Inflammatory macrophage treated with lipopolysaccharide for 1 hour (primary cell): ENCODE data around the gene COPS7B.
A peak's percentile ranks its signal among the peaks of the same experiment; 100 is the strongest.
"Not testable (repeated sequence)": the region's sequence is repeated elsewhere in the genome, so short reads cannot be mapped to it uniquely, and the experiment has no call there.

Experiments
- DNase-seq, 2 donors: peaks; one replicate each; pipeline ENCODE4 v3.0.0-alpha.2; 2020 to 2022

COPS7B gene

DNA sequence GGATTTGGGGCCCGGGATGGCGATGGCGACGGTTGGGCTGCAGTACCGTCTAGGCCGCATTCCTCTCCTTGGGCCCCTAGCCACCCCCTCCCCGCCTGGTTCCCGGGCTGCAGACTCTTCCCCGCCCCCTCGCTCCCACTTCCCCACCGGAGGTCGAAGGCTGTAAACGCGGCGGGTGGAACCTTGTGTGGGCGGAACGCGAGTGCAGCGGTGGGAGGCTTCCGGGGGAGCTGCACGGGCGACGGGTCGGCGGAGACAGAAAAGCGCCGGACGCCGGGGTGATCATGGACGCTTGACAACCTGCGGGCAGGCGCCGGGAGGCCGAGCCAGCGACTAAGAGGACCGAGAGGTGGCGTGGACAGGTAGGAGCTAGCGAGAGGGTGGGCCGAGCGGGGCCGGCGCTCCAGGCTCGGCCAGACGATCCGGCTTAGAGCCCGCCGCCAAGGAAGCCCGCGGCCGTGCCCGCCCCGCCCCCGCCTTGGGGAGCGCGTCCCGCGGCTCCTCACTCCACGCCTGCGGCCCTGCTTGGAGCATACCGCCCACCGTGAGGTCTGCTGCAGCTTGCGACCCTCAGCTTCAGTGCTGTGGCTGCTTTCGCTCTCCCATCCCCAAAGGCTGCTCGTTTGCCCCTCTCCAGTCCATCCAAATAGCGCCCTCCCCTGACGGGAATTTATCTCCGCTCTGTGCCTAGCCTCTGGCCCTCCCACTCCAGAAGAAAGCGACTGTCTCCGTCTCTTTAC lies at the start of gene COPS7B:
Gene COPS7B (plus strand): TSS at position 269 of the 740 bp plus-strand sequence. CDS start 2,126 bp downstream, outside the sequence.
- peak; percentile 57 to 80 for DNase-seq

DNA sequence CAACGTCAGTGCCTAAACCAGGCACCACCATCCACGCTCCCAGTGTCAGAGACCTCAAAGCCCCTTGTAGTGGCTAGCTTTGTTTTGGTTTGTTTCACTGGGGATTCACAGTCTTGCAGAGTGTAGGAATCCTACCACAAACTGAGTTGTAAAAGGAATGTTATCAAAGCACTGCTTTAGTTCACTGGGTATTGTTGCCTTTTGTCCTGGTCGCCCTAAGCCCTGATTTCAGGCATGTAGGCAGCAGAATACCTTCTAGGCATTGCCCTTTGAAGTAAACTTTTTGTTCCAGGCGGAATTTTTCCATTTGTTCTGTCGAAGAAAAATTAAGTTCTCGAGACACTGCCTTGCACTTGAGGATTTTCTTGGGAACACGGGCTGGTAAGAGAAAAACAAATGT lies 48.5 kb upstream of the COPS7B start:
- DNase-seq, result no peak

DNA sequence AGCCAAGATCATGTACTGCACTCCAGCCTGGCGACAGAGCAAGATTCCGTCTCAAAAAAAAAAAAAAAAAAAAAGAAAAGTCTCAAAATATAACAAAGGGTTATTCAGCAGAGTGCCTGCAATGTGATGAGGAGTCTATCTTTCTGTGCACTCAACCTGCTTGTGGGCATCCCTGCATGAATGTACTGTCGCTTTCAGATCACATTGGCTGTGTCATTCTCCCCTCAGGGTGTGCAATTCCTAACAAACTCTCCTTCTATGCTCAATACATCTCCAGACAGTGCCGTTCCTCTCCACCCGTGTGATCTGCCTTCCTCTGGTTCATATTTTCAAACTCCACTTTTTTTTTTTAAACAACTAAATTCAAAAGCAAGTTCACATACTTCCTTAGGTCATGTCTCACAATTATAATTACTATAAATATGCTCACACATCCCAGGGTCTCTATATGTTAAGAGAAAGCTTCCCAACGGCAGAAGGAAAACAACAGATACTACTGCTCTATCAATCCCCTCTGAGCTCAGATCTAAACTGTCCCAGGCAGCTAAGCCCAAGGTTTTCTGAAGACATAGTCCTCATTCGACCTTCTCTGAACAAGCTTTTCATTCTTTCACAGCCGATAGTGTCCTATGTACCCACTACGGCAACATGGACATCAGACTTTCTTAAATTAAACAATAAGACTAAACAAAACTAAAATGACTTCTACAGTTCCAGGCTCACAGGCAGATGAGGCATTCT lies 42.7 kb upstream of the COPS7B start:
- no peak for DNase-seq

DNA sequence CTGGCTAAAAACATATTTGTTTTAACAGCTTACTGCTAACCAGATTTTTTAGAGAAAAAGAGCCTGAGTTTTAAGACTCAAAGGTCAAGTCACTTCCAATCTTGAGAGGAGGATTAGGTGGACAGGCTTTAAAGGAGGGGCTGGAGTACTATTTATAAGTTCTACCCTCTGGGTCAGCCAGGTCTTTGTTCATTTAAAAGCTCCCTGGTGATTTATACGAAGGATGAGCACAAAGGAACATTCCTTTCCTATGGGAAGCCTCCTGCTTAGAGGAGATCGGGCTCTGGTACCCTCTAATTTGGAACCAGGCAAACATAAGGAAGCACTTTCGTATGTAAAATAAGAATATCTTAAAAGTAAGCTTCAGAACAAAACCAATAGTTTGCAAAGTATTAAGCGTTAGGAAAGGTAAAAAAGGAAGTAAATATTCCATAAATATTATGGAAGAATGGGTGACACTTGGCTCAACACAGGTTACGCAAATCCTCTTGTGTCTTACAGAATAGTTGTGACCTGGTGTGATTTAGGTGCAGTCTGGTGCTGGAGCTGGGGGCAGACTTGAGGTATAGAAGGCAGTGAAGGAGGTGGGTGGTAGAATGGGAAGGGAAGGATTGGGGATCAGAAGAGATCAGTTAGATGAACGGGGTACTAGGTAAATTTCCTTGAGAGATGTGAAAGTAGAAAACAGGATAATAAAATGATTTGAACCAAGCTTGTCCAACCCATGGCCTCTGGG lies 40.8 kb upstream of the COPS7B start:
- DNase-seq, result no peak

DNA sequence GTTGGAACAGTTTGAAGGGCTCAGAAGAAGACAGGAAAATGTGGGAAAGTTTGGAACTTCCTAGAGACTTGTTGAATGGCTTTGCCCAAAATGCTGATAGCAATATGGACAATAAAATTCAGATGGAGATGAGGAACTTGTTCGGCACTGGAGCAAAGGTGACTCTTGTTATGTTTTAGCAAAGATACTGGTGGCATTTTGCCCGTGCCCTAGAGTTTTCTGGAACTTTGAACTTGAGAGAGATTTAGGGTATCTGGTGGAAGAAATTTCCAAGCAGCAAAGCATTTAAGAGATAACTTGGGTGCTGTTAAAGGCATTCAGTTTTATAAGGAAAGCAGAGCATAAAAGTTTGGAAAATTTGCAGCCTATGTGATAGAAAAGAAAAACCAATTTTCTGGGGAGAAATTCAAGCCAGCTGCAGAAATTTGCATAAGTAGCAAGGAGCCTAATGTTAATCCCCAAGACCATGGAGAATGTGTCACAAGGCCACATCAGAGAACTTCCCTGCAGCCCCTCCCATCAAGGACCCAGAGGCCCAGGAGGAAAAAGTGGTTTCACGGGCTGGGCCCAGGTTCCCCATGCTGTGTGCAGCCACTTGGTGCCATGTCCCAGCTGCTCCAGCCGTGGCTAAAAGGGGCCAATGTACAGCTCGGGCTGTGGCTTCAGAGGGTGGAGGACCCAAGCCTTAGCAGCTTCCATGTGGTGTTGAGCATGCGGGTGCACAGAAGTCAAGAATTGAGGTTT lies 37.9 kb upstream of the COPS7B start:
- DNase-seq, result not testable (repeated sequence)

DNA sequence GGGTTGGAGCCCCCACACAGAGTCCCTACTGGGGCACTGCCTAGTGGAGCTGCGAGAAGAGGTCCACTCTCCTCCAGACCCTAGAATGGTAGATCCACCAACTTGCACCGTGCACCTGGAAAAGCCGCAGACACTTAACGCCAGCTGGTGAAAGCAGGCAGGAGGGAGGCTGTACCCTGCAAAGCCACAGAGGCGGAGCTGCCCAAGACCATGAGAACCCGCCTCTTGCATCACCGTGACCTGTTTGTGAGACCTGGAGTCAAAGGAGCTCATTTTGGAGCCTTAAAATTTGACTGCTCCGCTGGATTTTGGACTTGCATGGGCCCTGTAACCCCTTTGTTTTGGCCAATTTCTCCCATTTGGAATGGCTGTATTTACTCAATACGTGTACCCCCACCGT lies 37.2 kb upstream of the COPS7B start:
- not testable (repeated sequence) for DNase-seq

DNA sequence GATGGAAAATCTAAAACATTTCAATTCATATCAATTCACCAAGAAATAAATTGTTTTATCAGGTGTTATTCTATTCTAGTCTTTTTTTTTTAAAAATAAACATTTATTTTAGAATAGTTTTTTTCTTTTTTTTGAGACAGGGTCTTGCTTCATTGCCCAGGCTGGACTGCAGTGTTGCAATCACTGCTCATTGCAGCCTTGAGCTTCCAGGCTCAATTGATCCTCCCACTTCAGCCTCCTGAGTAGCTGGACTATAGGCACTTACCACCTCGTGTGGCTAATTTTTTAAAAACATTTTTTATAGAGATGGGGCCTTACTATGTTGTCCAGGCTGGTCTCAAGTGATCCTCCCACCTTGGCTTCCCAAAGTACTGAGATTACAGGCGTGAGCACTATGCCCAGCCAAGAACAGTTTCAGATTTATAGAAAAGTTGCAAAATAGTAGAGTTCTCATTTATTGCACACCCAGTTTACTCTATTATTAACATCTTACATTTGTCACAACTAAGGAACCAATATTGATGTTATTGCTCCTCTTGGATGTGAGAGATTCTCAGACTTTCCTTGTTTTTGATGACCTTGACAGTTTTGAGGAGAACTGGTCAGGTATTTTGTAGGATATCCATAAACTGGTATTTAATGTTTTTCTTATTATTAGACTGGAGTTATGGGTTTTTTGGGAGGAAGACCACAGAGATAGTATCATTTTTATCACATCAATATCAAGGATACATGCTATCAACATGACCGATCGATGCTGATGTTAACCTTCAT lies 35.0 kb upstream of the COPS7B start:
- DNase-seq, result no peak

DNA sequence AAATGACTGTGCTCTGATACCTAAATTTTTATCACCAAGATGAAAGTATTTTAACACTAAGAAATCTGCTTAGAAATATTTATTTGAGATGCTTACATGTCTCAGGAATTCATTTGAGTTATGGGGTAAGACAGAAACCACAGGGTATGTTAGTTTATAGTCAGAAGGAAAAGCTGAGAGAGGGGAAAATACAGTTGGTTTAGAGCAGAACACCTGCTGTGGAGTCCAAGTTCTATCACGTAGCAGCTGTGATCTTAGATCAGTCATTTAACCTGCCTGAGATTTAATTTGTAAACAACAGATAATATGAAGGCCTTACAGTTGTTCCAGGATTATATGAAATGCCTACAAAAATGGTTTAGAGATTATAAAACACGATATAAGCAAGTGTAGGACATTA lies 34.2 kb upstream of the COPS7B start:
- DNase-seq, result no peak

DNA sequence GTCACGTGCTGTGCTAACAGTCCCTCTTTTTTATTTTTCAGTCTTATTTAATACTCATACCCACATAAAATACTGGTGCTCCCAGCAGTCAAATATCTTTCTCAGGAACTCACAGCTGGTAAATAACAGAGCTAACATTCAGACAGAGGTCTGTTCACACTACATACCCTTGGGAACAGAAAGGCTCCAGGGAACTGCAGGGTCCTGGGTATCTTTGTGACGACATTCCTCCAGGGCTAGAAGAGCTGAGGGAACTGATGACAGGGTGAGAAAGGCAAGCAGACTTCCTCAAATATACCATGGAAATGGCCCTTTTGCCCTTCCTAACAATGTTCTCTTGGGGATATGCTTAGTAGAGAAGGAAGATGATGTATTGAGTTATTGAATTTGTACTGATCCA lies 24.5 kb upstream of the COPS7B start:
- DNase-seq, result no peak

DNA sequence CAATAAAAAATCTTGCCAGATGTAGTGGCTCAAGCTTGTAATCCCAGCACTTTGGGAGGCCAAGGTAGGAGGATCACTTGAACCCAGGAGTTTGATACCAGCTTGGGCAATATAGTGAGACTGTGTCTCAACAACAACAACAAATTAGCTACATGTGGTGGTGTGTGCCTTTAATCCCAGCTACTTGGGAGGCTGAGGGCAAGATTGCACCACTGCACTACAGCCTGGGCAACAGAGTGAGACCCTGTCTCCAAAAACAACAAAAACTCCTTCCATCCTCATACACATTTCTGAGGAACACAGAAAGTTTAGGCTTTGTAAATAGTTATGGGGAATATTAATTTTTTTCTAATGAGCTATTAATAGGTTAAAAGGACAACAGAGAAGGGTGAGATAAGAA lies 22.1 kb upstream of the COPS7B start:
- DNase-seq, result no peak

DNA sequence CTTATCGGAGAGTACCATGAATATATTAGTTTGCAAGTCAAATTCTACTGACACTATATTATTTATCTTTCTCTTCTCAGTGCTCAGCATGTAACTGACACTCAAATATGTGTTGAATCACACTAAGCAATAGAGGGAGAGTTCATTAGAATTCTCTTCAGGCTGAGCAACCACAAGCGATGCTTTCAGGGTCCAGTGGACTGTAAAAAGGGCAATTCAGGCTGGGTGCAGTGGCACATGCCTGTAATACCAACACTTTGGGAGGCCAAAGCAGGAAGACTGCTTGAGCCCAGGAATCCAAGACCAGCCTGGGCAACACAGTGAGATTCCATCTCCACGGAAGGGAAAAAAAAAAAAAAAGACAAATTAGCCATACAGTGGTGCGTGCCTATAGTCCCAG lies 21.5 kb upstream of the COPS7B start:
- no peak for DNase-seq

DNA sequence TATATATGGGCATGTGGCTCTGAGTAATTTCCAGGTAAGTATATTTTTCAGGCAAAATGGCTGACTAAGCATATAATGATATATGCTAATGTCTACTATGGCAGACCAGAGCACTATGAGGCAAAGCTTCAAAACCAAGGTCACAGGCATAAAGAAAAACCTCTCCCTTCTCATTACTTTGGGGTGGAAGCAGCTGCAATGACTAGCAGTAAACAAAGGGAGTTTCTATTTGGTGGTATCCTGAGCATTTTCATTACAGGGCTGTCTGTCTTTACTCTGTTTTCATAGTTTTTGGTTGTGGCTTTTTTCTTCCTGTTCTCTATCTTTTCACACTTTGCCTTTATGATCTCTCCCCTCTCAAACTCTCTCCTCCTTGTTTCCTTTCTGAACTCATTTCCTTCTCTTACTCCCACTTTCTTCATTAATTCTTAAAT lies 20.7 kb upstream of the COPS7B start:
- no peak for DNase-seq

DNA sequence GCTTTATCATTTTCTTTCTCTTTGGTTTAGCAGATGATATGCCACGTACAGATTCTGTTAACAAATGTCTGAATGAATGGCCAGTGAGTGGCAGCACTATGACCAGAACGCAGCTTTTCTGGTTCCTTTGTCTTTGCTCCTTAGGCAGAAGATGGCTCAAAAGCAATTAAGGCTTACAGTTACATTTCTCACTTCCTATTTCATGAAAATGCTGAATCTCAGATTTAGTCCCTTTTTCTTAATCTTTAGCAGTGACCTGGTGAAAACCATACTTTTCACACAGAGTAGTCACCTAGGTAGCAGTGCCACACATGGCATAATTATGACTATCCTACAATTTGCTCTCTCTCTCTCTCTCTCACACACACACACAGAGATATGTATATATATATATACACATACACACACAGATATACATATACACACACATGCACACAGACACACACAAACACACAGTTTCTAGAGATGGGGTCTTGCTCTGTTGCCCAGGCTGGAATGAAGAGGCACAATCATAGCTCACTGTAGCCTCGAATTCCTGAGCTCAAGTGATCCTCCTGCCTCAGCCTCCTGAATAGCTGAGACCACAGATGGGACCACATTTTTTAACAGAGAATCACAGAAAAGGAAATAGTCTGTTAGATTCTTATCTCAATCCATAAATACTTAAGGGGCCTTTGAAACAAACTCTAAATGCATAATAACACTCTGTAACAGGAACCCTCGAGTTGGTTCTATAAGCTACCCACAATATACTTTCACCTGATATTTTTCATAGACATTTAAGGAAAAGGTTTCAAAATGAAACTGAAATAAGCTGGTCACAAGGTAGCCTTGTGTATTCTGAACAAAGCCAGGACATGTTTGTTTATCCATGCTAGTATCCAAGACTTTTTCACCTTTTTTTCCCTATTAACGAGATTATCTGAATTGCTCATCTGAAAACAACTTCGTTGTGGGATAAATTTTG lies 16.8 kb upstream of the COPS7B start:
- DNase-seq, result no peak

DNA sequence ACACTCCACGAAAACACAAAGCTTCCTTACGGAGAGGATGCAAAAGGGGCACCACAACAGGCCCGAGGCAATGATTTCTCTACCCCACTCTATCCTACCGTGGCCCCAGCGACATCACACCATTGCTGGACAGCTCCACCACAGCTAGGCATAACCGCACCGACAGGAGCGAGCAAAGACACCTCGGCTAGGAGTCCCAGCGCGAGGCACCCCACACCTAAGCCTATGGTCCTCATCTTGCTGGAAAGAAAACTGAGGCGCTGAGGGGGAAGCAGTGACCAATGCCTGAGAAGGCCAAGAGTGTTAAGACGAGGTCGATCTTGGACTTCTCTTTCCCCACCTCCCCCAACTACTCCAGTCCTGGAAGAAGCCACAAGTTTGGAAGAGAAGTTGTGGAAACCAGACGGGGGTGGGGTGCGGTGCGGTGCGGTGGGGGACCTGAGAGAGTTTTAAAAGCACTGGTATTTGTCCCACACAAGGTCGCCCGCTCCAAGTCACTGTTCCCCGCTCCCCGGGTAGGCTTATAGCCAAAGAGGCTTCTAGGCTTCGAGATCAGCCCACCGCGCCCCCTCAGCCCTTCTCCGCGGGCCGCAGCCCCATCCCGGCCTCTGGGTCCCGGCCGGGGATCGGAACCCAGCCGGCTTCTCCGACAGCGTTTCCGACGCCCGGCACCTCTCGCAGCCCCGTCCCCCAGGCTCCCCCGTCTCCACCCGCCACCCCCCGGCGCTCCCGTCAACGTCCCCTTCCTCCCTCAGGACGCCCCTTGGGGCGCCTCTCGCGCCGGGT lies 5.9 kb upstream of the COPS7B start:
- no peak for DNase-seq

DNA sequence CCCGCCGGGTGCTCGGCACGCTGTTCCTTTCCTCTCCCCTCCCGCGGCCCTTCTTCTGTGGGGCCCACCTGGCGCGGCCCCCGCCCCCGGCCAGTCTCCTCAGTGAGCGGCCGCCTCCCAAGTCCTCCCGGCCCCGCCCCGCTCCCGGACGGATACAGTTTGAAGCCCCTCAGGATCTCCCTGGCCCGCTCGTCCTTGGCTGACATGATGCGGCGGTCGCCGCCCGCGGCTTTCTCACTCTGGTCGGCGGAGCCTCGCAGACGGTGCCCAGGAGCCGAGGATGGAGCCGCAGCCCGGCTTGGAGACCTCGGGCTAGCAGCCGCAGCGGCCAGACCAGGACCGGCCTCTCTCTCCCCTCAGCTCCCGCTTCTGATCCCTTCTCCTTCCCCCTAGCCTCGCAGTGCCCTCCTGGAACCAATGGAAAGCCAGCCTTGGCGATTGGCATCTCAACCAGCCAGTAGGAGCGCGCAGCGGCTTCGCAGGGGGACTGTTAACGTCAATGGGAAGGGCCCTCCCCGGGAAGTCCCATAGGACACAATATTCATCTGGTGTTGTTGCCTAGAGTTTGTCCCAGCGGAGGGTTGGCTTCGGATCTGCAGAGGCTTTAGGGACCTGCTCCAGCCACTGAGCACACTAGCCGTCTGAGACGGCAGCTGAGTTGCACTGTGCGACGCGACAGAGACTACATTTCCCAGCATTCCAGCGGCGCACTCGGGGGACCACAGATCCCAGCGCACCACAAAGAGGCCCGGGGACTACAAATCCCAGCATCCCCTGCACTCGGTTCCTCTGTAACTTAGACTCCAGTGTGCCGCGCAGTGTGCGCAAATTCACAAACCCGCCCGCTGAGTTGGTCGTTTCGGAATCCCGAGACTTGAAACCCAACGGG lies 5.1 kb upstream of the COPS7B start, which contains the start of gene PDE6D:
Gene PDE6D (minus strand): TSS at position 374 of the 889 bp plus-strand sequence. CDS start 168 bp downstream, at position 206.
- DNase-seq, result peak; percentile 97 to 100

DNA sequence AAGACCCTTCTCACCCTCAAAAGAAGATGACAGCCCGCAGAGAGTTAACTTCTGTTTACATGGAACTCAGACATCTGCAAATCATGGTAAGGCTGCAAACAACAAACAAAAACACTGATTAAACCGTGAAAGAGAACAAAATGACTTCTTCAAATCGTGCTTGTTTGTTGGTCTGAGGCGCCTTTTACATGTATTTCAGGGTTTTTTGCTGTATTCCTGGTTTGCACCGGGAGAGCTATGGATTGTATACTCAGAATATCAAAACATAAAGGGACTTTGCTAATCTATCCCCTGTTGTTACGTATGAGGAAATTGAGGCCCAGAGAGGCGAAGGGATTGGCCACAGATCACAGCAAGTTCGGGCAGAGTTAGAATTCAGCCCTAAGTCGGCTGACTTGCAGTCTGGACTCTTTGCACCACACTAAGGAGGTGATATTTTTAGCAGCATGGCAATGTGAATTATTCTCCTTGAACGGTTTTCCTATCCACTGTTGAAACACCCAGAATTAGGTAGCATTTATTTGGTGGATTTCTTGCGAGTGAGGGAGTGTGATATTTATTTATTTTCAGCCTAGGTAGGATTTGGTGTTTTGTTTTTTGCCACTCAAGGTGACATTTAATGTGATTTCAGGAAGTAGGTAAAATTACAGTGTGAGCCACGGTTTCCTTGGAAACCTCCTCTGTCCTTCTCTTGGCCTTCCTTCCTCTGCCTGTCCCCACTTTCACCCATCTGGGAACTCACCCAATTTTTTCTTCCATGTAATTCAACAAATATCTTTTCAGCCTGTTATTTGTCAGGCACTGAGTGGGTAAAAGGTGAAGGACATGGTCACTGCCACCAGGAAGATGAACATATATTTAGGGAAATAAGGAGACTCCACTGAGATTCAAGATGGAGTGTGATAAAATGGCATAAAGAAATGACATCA lies 4.2 kb upstream of the COPS7B start:
- DNase-seq, result peak; percentile 47 to 56

DNA sequence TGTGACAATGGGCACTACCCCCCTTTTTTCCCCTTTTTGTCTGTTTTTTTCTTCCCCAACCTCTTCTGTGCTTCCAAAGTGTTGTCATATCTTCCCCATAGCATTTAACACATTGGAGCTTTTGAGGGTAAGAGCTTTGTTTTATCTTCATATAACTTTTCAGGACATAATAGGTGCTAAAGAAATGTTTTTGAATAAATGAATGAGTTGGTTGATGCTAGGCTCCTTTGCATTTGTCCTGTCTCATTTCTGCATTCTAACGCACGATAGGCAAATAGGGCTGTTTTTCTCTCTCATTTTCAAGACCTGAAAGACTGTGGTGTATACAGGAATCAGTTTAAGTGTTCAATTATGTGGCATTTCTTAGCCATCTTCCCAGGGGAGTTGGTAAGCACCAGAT lies 832 bp upstream of the COPS7B start:
- DNase-seq, result no peak

DNA sequence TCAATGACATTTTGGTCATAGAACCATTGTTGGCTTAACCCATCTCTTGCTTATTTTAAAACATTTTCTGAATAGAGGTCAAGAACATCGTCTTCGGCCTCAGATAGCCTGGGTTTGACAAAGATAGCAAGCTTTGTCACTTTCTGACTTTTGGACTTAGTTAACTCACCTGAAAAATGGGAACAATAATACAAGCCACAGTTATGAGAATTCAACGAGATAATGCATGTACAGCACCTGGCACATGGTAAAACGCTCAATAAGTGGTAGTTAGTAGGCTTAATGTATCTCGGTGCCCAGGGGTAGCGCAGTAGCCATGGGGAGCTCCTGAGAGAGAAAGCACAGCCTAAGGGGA lies 446 bp upstream of the COPS7B start:
- DNase-seq, result no peak
